ENCODE data around the gene SIVA1. TPM values are rescaled to one million over a fixed set of nuclear protein-coding genes. Genes with fewer than 3 reads are reported as not detected.

The SIVA1 gene
- total and polyA plus RNA-seq, 2 of the 8 experiments (the other 6 are each of a cell fraction or from before 2014, with no cell fraction given), result 123 to 589 TPM

DNA sequence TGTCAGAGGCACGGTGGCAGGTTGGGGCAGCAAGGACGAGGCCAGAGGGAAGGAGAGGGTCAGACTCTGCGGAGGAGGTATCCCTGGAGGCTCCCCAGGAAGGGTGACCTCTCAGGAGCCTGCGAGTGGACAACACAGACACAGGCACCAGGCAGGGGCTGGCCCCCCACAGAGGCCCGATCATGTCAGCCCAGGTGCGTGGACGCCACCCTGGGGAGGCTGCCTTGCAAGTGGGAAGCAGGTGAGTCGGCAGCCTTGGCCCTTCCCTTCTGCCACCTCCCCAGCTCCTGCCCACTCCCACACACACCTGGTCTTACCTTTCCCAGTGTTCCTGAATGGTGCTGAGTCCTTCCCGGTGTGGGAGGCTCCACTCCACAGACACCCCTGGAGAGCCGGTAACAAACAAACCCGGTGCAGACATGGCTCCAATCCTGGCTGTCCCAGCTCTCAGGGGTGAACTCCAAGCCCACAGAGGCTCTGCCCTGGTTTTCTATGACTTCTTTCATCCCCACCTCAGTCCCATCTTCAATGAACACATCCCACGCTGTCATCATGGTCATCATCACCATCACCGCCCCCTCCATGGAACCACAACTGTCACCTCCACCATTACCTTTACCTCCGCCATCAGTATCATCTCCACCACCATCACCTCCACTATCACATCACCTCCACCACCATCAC lies 53.1 kb downstream of the SIVA1 start:
- POLR2A ChIA-PET (ENCODE audit: partially characterized antibody), result interaction anchor here (1.2 kb wide), 1 partner anchor 11 kb away, joined by 4 read pairs; no protein-coding TSS in a partner anchor

More for the DNA sequence above, 53.1 kb downstream of the SIVA1 start:
- Histone ChIP-seq H2AFZ (ENCODE audit: low read length) (no peak overlapping the region), H2BK5ac (ENCODE audit: low read depth, low read length) (no peak overlapping the region), H3K79me2 (ENCODE audit: control insufficient read depth in 1 of 2, insufficient read depth in 2 of 2, low read length in 2 of 2) (no peaks in the 10 kb centered on the region), H4K91ac (replicated peaks; ENCODE audit: insufficient read length, low read length) (no peak overlapping the region), H3K18ac (ENCODE audit: extremely low read depth, low read length) (no peak overlapping the region), H4K8ac (ENCODE audit: extremely low read depth, insufficient read depth, low read length) (no peak overlapping the region), H3K23me2 (ENCODE audit: low read depth, low read length) (peaks cover 7% of the 10 kb centered on the region; the same call in 1 of the 2 replicates), H3K56ac (replicated peaks; ENCODE audit: insufficient read length, low read depth, low read length) (peak overlapping the region; percentile 10), H3K4ac (replicated peaks; ENCODE audit: insufficient read length, low read depth, low read length) (no peak overlapping the region), H2AK5ac (ENCODE audit: low read depth, low read length) (no peak overlapping the region), H2BK20ac (ENCODE audit: low read length) (no peak overlapping the region), H3K36me3 (ENCODE audit: control insufficient read depth in 2 of 4, insufficient read depth in 4 of 4, low read length in 3 of 4) (no peaks in the 10 kb centered on the region), H3K79me1 (ENCODE audit: low read depth, low read length) (no peaks in the 10 kb centered on the region), H3K4me3 (ENCODE audit: extremely low read depth in 1 of 4, insufficient read depth in 2 of 4, low read depth in 3 of 4, low read length in 4 of 4) (no peak overlapping the region), H4K5ac (ENCODE audit: insufficient read length, low read depth, low read length) (no peak overlapping the region), H2BK120ac (replicated peaks; ENCODE audit: low read depth, low read length) (no peak overlapping the region), H2BK12ac (ENCODE audit: low read depth, low read length) (no peak overlapping the region), H3K9me3 (ENCODE audit: insufficient read depth in 2 of 2, low read depth in 1 of 2, low read length in 1 of 2) (no peaks in the 10 kb centered on the region), H3K27ac (ENCODE audit: low read depth, low read length) (no peak overlapping the region), H3K27me3 (replicated peaks in 1 of 4; ENCODE audit: control insufficient read depth in 3 of 4, extremely low read depth in 1 of 4, insufficient read depth in 3 of 4, low read length in 3 of 4) (peaks cover 14 to 24% (median 18%) of the 10 kb centered on the region in 4 experiments), H3K4me1 (replicated peaks in 1 of 4; ENCODE audit: control insufficient read depth in 3 of 4, insufficient read depth in 4 of 4, low read length in 3 of 4) (peaks cover 0 to 4% (median 2%) of the 10 kb centered on the region in 4 experiments; a peak in 3 of 7 replicates), H2BK15ac (ENCODE audit: low read length) (no peak overlapping the region), H3K23ac (ENCODE audit: insufficient read length) (no peak overlapping the region), H3K9ac (replicated peaks in 1 of 4; ENCODE audit: extremely low read depth in 1 of 4, low read depth in 3 of 4, low read length in 3 of 4) (no peak overlapping the region), H4K20me1 (replicated peaks in 1 of 2; ENCODE audit: control insufficient read depth in 1 of 2, insufficient read depth in 2 of 2, low read length in 2 of 2) (peaks cover 3 to 13% of the 10 kb centered on the region in 2 experiments), H3K14ac (ENCODE audit: insufficient read length) (no peak overlapping the region), H3K4me2 (ENCODE audit: insufficient read depth in 1 of 2, low read depth in 2 of 2, low read length in 2 of 2) (no peak overlapping the region)
- TF ChIP-seq NANOG (IDR thresholded peaks at IDR 0.05; ENCODE audit: insufficient read depth, low read depth, low read length, poor library complexity, severe bottlenecking) (no peak), GTF2F1 (IDR thresholded peaks at IDR 0.05; ENCODE audit: borderline replicate concordance, low read depth, low read length) (no peak), CREB1 (IDR thresholded peaks at IDR 0.05) (no peak), TBP (IDR thresholded peaks at IDR 0.05; ENCODE audit: low read depth, low read length) (no peak), SRF (IDR thresholded peaks at IDR 0.05; ENCODE audit: low read depth, low read length) (no peak)
- DNase-seq (ENCODE audit: low read depth in 1 of 2, low spot score in 2 of 2) (no peak), FAIRE-seq (no peak)
- CTCF ChIA-PET (ENCODE audit: partially characterized antibody), result interaction anchor here (1.0 to 3.0 kb wide), 3 partner anchors 20 to 36 kb away, joined by 4 to 17 read pairs (median 12); no protein-coding TSS in a partner anchor
- 88% methylated on average over 14 of the region's 14 CpGs; no CpG with 5 or more reads in 1 of the 2 experiments for WGBS, 2 experiments (ENCODE audit: extremely low coverage in 1 of 2, insufficient coverage in 1 of 2, insufficient read length in 1 of 2, insufficient replicate concordance in 2 of 2, low coverage in 1 of 2, low lambda C conversion rate in 2 of 2, missing lambda C conversion rate in 1 of 2)
